HepG2 (cell line): Measurements from ENCODE around the gene RAD51D. TPM values are rescaled to one million over a fixed set of nuclear protein-coding genes. Genes with fewer than 3 reads are reported as not detected.
A peak's percentile ranks its signal among the peaks of the same experiment; 100 is the strongest.

Experiments used
- ATAC-seq: fragments of 200-7000 bp; cut with Tn5 transposase; 3 replicates; pipeline ENCODE4 v1.9.1; 2020; ENCODE audit warnings: mild to moderate bottlenecking, moderate library complexity
- BruUV-seq: library from RNA; stranded (reverse); fragments of 400-500 nt; replicated peaks from 2 replicates; lab custom pipeline; 2021; lab: Mats Ljungman, UMichigan
- CTCF ChIA-PET: fragments of 300-600 bp; formaldehyde crosslinking; extraction: SDS; loops from one replicate; lab custom pipeline; 2021; ENCODE audit warnings: low total read pairs, inconsistent platforms, low intra/inter-chr PET ratio; lab: Yijun Ruan, JAX
- POLR2A ChIA-PET: fragments of 350-600 bp; sonication (Branson Sonifier 250); formaldehyde crosslinking; loops from one replicate; lab custom pipeline; 2020; ENCODE audit warnings: antibody characterized with exemption, inconsistent platforms; lab: Yijun Ruan, JAX
- DNase-seq: peaks from one replicate; pipeline ENCODE4 v3.0.0-alpha.2; 2015; ENCODE audit warnings: low spot score
- FAIRE-seq: peaks from 3 replicates; lab custom pipeline; 2011; peaks lifted over from hg19 to GRCh38; lab: Jason Lieb, UNC
- H2AFZ ChIP-seq: one replicate; pipeline ENCODE4 v1.6.1; 2011; ENCODE audit warnings: low read length, inconsistent platforms
- H3K27ac ChIP-seq: fragments of 300-600 bp; 3 replicates; pipeline ENCODE4 v1.8.0; 2011; ENCODE audit warnings: mixed run types, mild to moderate bottlenecking, mixed read lengths, low read length, inconsistent platforms; ENCODE audit not compliant: insufficient read depth; ENCODE audit errors: extremely low read length
- H3K27me3 ChIP-seq, 2 experiments: fragments of 200-600 bp in 1 of 2; 2 replicates in 1 of 2; 3 replicates in 1 of 2; pipeline versions ENCODE4 v1.6.0 to v1.8.0; 2011; ENCODE audit warnings: low read length in 2 of 2, mild to moderate bottlenecking in 2 of 2, moderate library complexity in 2 of 2, inconsistent platforms in 1 of 2; ENCODE audit not compliant: insufficient read depth in 2 of 2, control insufficient read depth in 1 of 2
- H3K36me3 ChIP-seq, 2 experiments: fragments of 200-600 bp in 1 of 2; replicated peaks in 1 of 2; 2 replicates in 1 of 2; 3 replicates in 1 of 2; pipeline versions ENCODE4 v1.5.1 to v1.8.0; 2011; ENCODE audit warnings: low read length in 2 of 2, inconsistent platforms in 1 of 2; ENCODE audit not compliant: insufficient read depth in 2 of 2, control insufficient read depth in 1 of 2
- H3K4me1 ChIP-seq: 2 replicates; pipeline ENCODE4 v1.5.1; 2012; ENCODE audit warnings: low read length, inconsistent platforms; ENCODE audit not compliant: insufficient read depth
- H3K4me2 ChIP-seq: 2 replicates; pipeline ENCODE4 v1.6.0; 2011; ENCODE audit warnings: low read depth, low read length, inconsistent platforms
- H3K4me3 ChIP-seq, 3 experiments: fragments of 200-600 bp in 1 of 3; sonication (generic), shearing (Covaris generic) in 1 of 3; replicated peaks in 1 of 3; 2 replicates each; pipeline ENCODE4 v1.5.1; 2011 to 2016; ENCODE audit warnings: low read length in 3 of 3, inconsistent platforms in 2 of 3, low read depth in 2 of 3, mild to moderate bottlenecking in 2 of 3, control low read depth in 1 of 3, mixed read lengths in 1 of 3; ENCODE audit not compliant: insufficient read depth in 1 of 3
- H3K79me2 ChIP-seq: one replicate; pipeline ENCODE4 v1.6.1; 2011; ENCODE audit warnings: low read length, inconsistent platforms; ENCODE audit not compliant: insufficient read depth
- H3K9ac ChIP-seq: 2 replicates; pipeline ENCODE4 v1.6.0; 2011; ENCODE audit warnings: mild to moderate bottlenecking, low read depth, low read length, inconsistent platforms; ENCODE audit not compliant: insufficient read depth
- H3K9me3 ChIP-seq: 2 replicates; pipeline ENCODE4 v1.5.1; 2012; ENCODE audit warnings: mild to moderate bottlenecking, low read length
- H4K20me1 ChIP-seq: 2 replicates; pipeline ENCODE4 v1.6.0; 2011; ENCODE audit warnings: inconsistent platforms, mild to moderate bottlenecking, low read length, moderate library complexity; ENCODE audit not compliant: insufficient read depth
- ELF1 ChIP-seq: sonication (generic); formaldehyde crosslinking; IDR thresholded peaks from 2 replicates; pipeline ENCODE4 v1.4.0; 2020; ENCODE audit warnings: missing genetic modification reagents
- ERF ChIP-seq: IDR thresholded peaks from 2 replicates; pipeline ENCODE4 v1.6.1; 2018; ENCODE audit warnings: missing biosample characterization, missing genetic modification reagents
- ETV5 ChIP-seq: IDR thresholded peaks from 2 replicates; pipeline ENCODE4 v1.6.1; 2018; ENCODE audit warnings: missing biosample characterization, missing genetic modification reagents, inconsistent platforms, borderline replicate concordance
- FOSL2 ChIP-seq: sonication (generic); formaldehyde crosslinking; IDR thresholded peaks from 2 replicates; pipeline ENCODE4 v1.4.0; 2020; ENCODE audit warnings: missing genetic modification reagents
- FOXP1 ChIP-seq, 2 experiments: fragments of 450-650 bp in 1 of 2; IDR thresholded peaks; 2 replicates each; pipeline ENCODE4 v1.6.1; 2017 to 2018; ENCODE audit warnings: antibody characterized with exemption in 1 of 2
- GFI1 ChIP-seq: sonication (generic); formaldehyde crosslinking; IDR thresholded peaks from 2 replicates; pipeline ENCODE4 v1.5.0; 2020; ENCODE audit warnings: missing genetic modification reagents, mild to moderate bottlenecking, borderline replicate concordance
- HNF4A ChIP-seq: sonication (generic); formaldehyde crosslinking; IDR thresholded peaks from 2 replicates; pipeline ENCODE4 v1.4.0; 2020; ENCODE audit warnings: missing genetic modification reagents
- HOMEZ ChIP-seq: IDR thresholded peaks from 2 replicates; pipeline ENCODE4 v1.6.1; 2016; ENCODE audit warnings: low read depth
- RARA ChIP-seq: IDR thresholded peaks from 2 replicates; pipeline ENCODE4 v1.6.1; 2016; ENCODE audit warnings: missing genetic modification reagents, missing compliant biosample characterization
- SALL1 ChIP-seq: sonication (generic); formaldehyde crosslinking; IDR thresholded peaks from 2 replicates; pipeline ENCODE4 v1.8.0; 2022; ENCODE audit warnings: mild to moderate bottlenecking, missing genetic modification reagents
- SAP130 ChIP-seq: IDR thresholded peaks from 2 replicates; pipeline ENCODE4 v1.6.1; 2016; ENCODE audit warnings: low read depth
- ZFP82 ChIP-seq: sonication (generic); formaldehyde crosslinking; IDR thresholded peaks from 2 replicates; pipeline ENCODE4 v1.5.1; 2020; ENCODE audit warnings: mild to moderate bottlenecking, missing genetic modification reagents, borderline replicate concordance
- ZMYM2 ChIP-seq: sonication (generic); formaldehyde crosslinking; IDR thresholded peaks from 2 replicates; pipeline ENCODE4 v1.8.0; 2022; ENCODE audit warnings: mild to moderate bottlenecking, missing genetic modification reagents
- ZNF12 ChIP-seq: sonication (generic); formaldehyde crosslinking; IDR thresholded peaks from 2 replicates; pipeline ENCODE4 v1.5.0; 2020; ENCODE audit warnings: missing genetic modification reagents
- ZNF121 ChIP-seq: sonication (generic); formaldehyde crosslinking; IDR thresholded peaks from 2 replicates; pipeline ENCODE4 v1.5.0; 2020; ENCODE audit warnings: mild to moderate bottlenecking, missing genetic modification reagents
- ZNF367 ChIP-seq: sonication (generic); formaldehyde crosslinking; IDR thresholded peaks from 2 replicates; pipeline ENCODE4 v1.4.0; 2020; ENCODE audit warnings: missing genetic modification reagents, borderline replicate concordance
- ZNF512B ChIP-seq: sonication (generic); formaldehyde crosslinking; IDR thresholded peaks from 2 replicates; pipeline ENCODE4 v1.5.1; 2020; ENCODE audit warnings: missing genetic modification reagents, mild to moderate bottlenecking, borderline replicate concordance
- WGBS: methylation state at CpG from one replicate; pipeline ENCODE4 v1.1.6; 2017; ENCODE audit warnings: low lambda C conversion rate; 5-methylcytosine and 5-hydroxymethylcytosine counted together
- in situ Hi-C: cut with HindIII; loops from 2 replicates; pipeline ENCODE4 v1.10.0; 2017; ENCODE audit warnings: low pct_unique_long_range_greater_than_20kb; ENCODE audit not compliant: extremely low pct_ligation_motif_present
- intact Hi-C: fragments of 100-400 bp; cut with micrococcal nuclease; formaldehyde crosslinking; loops from one replicate; pipeline ENCODE4 v1.10.0; 2022; ENCODE audit not compliant: unreplicated experiment
- polyA plus RNA-seq, 8 experiments: library from polyadenylated mRNA; depleted of rRNA in 3 of 8; stranded (reverse) in 7 of 8; unstranded in 1 of 8; fragments of >200 nt; fragmentation: Illumina TruSeq in 4 of 8; extraction: Trizol in 4 of 8; gene quantifications; 2 replicates each; pipeline versions ENCODE4 v1.2.1 to v1.2.3, GENCODE V29; 2011 to 2016; ENCODE audit warnings: low read depth in 4 of 8, missing spikeins in 1 of 8, mixed read lengths in 1 of 8; ENCODE audit not compliant: insufficient read depth in 1 of 8
- total RNA-seq, 5 experiments: library from RNA; depleted of rRNA; stranded (reverse); fragments of >200 nt; fragmentation: Illumina TruSeq; extraction: Trizol; gene quantifications; 2 replicates each; pipeline ENCODE4 v1.2.3, GENCODE V29; 2016; ENCODE audit warnings: low read depth in 1 of 5
- TF ChIP-seq, protein P1 (sequence below): sonication (generic); formaldehyde crosslinking; conservative IDR thresholded peaks from 2 replicates; pipeline ENCODE4 v1.4.0; 2020; ENCODE audit warnings: missing genetic modification reagents

RAD51D gene
- total and polyA plus RNA-seq, 2 of the 13 experiments (the other 11 are each of a cell fraction or from before 2014, with no cell fraction given), result 6.7 to 13.1 TPM

DNA sequence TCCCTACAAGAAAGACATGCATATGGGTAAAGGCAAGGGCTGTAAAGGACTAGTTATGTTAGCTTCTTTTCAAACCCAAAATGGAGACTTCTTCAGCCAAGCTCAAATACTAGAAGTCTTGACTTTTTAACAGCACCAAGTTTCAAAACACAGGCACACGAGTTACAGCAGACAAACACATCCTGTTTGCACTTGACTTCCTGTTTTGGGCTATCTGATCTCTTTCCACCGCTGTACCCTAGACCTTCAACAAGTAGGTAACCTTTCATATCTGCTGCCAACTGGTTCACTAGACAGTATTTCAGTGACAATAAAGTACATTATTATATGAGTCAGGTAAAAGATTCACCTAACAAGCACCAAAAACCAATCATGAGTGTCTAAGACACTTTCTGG, 68.5 kb downstream of the RAD51D start:
- Histone ChIP-seq H3K36me3 (peaks cover 1 to 7% of the 10 kb centered on the region in 2 experiments; a peak in 1 of 5 replicates), H4K20me1 (no peaks in the 10 kb centered on the region), H3K27ac (peak overlapping the region; percentile 93), H2AFZ (no peak overlapping the region), H3K9ac (peak overlapping the region; percentile 73), H3K79me2 (peaks cover 72% of the 10 kb centered on the region), H3K4me1 (peaks cover 93% of the 10 kb centered on the region), H3K9me3 (no peaks in the 10 kb centered on the region), H3K4me3 (peak overlapping the region; percentile 19 to 54 (median 50); a peak in 5 of 6 replicates), H3K27me3 (no peaks in the 10 kb centered on the region; a peak in 1 of 5 replicates), H3K4me2 (peak overlapping the region; percentile 89)
- FAIRE-seq (peak; percentile 49), DNase-seq (peak; percentile 81), ATAC-seq (peak; percentile 79)
- ChIA-PET POLR2A (interaction anchor here (0.6 to 5.0 kb wide), 9 partner anchors 8 to 89 kb away, joined by 3 to 57 read pairs (median 6); partner anchors contain the start of genes LIG3 and RFFL), CTCF (no interaction called here)
- intact Hi-C loops (loop anchor here (1.0 kb wide), 2 partner anchors 12 to 38 kb away; partner anchors contain the start of gene RFFL), in situ Hi-C loops (no loop called here)
- BruUV-seq, result no TSS peak
- 0% methylated on average over 2 of the region's 2 CpGs for WGBS
- no peak for TF ChIP-seq ZNF367 (CRISPR knock-in tag)
- TF ChIP-seq FOSL2 (CRISPR knock-in tag), result peak; percentile 44; the same call in 1 of the 2 replicates
- TF ChIP-seq GFI1, result peak; percentile 27; the same call in 1 of the 2 replicates
- TF ChIP-seq RARA, result peak; percentile 80
- TF ChIP-seq ZNF121, result no peak
- TF ChIP-seq, protein P1, sequence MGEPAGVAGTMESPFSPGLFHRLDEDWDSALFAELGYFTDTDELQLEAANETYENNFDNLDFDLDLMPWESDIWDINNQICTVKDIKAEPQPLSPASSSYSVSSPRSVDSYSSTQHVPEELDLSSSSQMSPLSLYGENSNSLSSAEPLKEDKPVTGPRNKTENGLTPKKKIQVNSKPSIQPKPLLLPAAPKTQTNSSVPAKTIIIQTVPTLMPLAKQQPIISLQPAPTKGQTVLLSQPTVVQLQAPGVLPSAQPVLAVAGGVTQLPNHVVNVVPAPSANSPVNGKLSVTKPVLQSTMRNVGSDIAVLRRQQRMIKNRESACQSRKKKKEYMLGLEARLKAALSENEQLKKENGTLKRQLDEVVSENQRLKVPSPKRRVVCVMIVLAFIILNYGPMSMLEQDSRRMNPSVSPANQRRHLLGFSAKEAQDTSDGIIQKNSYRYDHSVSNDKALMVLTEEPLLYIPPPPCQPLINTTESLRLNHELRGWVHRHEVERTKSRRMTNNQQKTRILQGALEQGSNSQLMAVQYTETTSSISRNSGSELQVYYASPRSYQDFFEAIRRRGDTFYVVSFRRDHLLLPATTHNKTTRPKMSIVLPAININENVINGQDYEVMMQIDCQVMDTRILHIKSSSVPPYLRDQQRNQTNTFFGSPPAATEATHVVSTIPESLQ, result 0 out of 2 replicates have a peak, but pooled peaks have one; percentile 24
- TF ChIP-seq ZMYM2 (CRISPR knock-in tag), result no peak
- no peak for TF ChIP-seq ZNF512B (CRISPR knock-in tag)
- TF ChIP-seq ZFP82 (CRISPR knock-in tag), result 0 out of 2 replicates have a peak, but pooled peaks have one; percentile 33
- TF ChIP-seq HOMEZ, result 0 out of 2 replicates have a peak, but pooled peaks have one; percentile 32
- peak; percentile 57; the same call in 1 of the 2 replicates for TF ChIP-seq HNF4A (CRISPR knock-in tag)
- peak; percentile 96 for TF ChIP-seq ETV5 (CRISPR knock-in tag)
- no peak for TF ChIP-seq FOXP1 (IDR thresholded peaks at IDR 0.05)
- peak; percentile 83; the same call in 1 of the 2 replicates for TF ChIP-seq FOXP1 (CRISPR knock-in tag; IDR thresholded peaks at IDR 0.05)
- peak; percentile 73 for TF ChIP-seq ELF1
- peak; percentile 75 for TF ChIP-seq SAP130 (CRISPR knock-in tag)
- peak; percentile 36; the same call in 1 of the 2 replicates for TF ChIP-seq ERF (CRISPR knock-in tag)
- TF ChIP-seq ZNF12 (CRISPR knock-in tag), result peak; percentile 91
- TF ChIP-seq SALL1 (CRISPR knock-in tag), result peak; percentile 33; the same call in 1 of the 2 replicates
